Measurements from ENCODE around the gene ORC3. TPM values are rescaled to one million over a fixed set of nuclear protein-coding genes. Genes with fewer than 3 reads are reported as not detected.
"Not testable (repeated sequence)": the region's sequence is repeated elsewhere in the genome, so short reads cannot be mapped to it uniquely, and the experiment has no call there.

The ORC3 gene
- polyA plus RNA-seq, 10 donors, result 20.5 to 31.4 (median 27.7) TPM

GRCh38 chr6:87590417-87590880 is 514 bp downstream of the ORC3 start:
- DNase-seq, result no peak

GRCh38 chr6:87590990-87591389 is 1.1 kb downstream of the ORC3 start:
- DNase-seq, result no peak

GRCh38 chr6:87600576-87600975 is 10.6 kb downstream of the ORC3 start:
- DNase-seq, result no peak

- DNase-seq, result no peak
These were observed 16.3 kb downstream of the ORC3 start for GRCh38 chr6:87606199-87606598.

GRCh38 chr6:87608802-87609201 is 18.9 kb downstream of the ORC3 start:
- DNase-seq, result no peak

GRCh38 chr6:87613018-87613417 is 23.1 kb downstream of the ORC3 start:
- DNase-seq, result not testable (repeated sequence)

GRCh38 chr6:87617405-87617804 is 27.5 kb downstream of the ORC3 start:
- DNase-seq, result no peak

GRCh38 chr6:87618531-87618930 is 28.6 kb downstream of the ORC3 start:
- no peak for DNase-seq

GRCh38 chr6:87623248-87623647 is 33.3 kb downstream of the ORC3 start:
- DNase-seq, result peak in 2 of 3 donors; percentile 2 to 13

GRCh38 chr6:87628424-87628823 is 38.5 kb downstream of the ORC3 start:
- DNase-seq, result no peak

GRCh38 chr6:87628881-87629280 is 38.9 kb downstream of the ORC3 start:
- DNase-seq, result no peak

GRCh38 chr6:87630746-87631145 is 40.8 kb downstream of the ORC3 start:
- no peak for DNase-seq

GRCh38 chr6:87633851-87634250 is 43.9 kb downstream of the ORC3 start:
- DNase-seq, result no peak

GRCh38 chr6:87636315-87636714 is 46.4 kb downstream of the ORC3 start:
- no peak for DNase-seq

GRCh38 chr6:87637106-87637505 is 47.2 kb downstream of the ORC3 start:
- no peak for DNase-seq

GRCh38 chr6:87639373-87639772 is 49.4 kb downstream of the ORC3 start:
- DNase-seq, result no peak

- DNase-seq, result no peak
These were observed 51.2 kb downstream of the ORC3 start for GRCh38 chr6:87641065-87641692.

GRCh38 chr6:87645080-87645479 is 55.1 kb downstream of the ORC3 start:
- no peak for DNase-seq

GRCh38 chr6:87653074-87653962 is 63.4 kb downstream of the ORC3 start:
- DNase-seq, result no peak

GRCh38 chr6:87654122-87654521 is 64.2 kb downstream of the ORC3 start:
- no peak for DNase-seq

- no peak for DNase-seq
These were observed 65.0 kb downstream of the ORC3 start for GRCh38 chr6:87654875-87655454.

GRCh38 chr6:87655824-87656223 is 65.9 kb downstream of the ORC3 start:
- no peak for DNase-seq

- no peak for DNase-seq
These were observed 66.9 kb downstream of the ORC3 start for GRCh38 chr6:87656857-87657256.

All from muscle of back (tissue), 11 donors.